ENCODE results near the gene POLD3.

GRCh38 chr11:74633406-74634393 is 41.3 kb downstream of the POLD3 start:
- TF ChIP-seq POLR2A (IDR thresholded peaks at IDR 0.05) = no peak
- TF ChIP-seq CTCF (IDR thresholded peaks at IDR 0.05) = no peak

Data from body of pancreas (tissue), 4 donors.